MV-4-11 (cell line): ENCODE results near the gene MYO1A.
A peak's percentile ranks its signal among the peaks of the same experiment; 100 is the strongest.
"Not testable (repeated sequence)": the region's sequence is repeated elsewhere in the genome, so short reads cannot be mapped to it uniquely, and the experiment has no call there.

Experiments used
- DNase-seq: peaks from one replicate; lab custom pipeline; 2025; lab: John Stamatoyannopoulos, UW

Gene MYO1A

DNA sequence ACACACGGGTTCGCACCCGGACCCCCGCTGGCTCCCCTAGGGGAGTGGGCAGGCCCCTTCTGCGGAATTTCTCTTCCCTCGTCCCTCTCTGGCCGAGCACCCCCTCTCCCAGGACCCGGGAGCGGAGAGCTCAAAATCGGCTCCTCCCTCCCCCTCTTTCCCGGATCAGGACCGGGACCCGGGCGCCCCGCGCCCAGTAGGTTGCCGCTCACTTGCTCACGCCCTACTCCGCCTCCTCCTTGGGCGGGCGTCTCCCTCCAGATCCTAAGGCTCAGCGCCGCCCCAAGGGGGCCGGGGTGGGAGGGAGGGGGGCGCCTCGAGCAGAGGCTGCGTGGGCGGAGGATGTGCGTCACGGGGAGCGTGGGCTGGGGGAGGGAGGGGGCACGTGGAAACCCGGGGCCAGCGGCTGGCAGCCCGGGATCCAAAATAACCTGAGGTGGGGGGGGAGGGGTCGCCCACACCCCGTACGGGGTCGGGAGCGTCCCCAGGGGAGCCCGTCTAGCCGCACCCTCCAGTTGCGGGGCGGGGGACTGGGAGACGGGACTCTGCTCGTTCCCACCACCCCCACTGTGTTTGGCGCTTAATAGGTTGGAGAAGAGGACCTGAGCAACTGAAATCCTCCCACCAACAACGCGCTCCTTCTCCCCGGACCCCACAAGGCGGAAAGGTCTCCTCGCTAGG lies 37.2 kb upstream of the MYO1A start:
- DNase-seq, result peak; percentile 65

DNA sequence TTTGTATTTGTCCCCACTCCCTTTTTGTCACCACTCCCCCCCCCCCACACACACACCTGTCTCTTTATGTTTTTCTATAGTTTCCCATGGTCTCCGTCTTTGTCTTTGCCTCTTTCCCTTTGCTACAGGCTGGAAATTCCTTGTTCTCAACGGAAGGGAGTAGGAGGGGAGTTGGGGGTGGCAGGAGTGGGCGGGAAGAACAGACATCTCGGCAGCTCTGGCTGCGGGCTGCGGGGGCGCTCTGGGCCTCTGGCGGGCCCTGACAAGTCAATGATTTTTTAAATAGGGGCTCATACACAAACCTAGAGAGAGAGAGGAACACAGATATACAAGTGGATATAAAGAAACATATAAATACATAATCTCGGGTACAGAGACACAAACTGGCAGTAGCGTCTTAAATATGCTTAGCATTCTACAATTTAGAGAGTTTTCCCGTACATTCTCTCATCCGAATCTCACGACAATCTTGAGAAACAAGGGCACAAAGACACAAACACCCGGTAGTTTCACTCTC lies 36.6 kb upstream of the MYO1A start:
- peak; percentile 24 for DNase-seq

DNA sequence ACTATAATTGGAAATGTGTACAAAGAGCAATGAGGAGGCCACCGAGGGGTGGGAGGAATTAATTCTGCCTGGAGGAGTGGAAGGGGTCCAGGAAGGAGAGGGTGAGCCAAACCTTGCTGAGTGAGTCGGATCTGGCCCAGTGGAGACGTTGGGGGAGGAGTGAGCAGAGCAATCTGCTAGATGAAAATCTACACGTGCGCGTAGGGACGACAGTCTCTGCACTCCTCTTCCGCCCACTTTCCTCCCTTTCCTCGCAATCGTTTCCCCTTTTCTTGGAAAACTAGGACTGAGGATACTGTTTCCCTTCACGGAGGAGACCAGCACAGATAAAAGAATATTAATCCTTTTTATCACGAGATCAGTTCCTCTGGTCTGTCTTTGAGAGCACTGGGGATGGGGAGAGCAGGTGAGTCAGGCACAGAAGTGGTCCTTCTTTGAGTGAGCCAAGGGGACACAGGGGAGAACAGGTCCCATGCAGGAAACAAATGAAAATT lies 36.1 kb upstream of the MYO1A start:
- no peak for DNase-seq

DNA sequence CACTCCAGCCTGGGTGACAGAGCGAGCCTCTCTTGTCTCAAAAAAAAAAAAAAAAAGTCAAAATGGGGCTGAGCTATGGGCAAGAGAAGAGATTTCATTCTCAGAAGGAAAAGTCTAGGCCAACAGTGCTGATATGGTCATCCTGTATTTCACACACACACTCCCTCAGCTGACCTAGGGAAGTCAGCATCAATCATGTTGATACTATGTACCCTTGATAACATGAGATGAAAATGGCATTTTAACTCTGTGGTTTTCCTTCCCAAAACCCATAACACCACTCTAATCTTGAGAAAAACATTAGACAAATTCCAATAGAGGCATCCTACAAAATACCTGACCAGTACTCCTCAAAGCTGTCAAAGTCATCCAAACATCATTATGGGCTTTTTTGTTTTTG lies 30.9 kb upstream of the MYO1A start:
- no peak for DNase-seq

DNA sequence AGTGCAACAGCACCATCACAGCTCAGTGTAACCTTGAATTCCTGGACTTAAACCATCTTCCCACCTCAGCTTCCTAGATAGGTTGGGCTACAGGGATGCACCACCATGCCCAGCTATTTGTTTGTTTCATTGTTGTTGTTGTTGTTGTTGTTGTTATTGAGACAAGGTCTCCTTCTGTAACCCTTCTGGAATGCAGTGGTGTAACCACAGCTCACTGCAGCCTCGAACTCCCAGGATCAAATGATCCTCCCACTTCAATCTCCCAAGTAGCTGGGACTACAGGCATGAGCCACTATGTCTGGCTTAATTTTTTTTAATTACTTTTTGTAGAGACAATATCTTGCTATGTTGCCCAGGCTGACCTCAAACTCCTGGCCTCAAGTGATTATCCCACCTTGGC lies 29.9 kb upstream of the MYO1A start:
- no peak for DNase-seq

DNA sequence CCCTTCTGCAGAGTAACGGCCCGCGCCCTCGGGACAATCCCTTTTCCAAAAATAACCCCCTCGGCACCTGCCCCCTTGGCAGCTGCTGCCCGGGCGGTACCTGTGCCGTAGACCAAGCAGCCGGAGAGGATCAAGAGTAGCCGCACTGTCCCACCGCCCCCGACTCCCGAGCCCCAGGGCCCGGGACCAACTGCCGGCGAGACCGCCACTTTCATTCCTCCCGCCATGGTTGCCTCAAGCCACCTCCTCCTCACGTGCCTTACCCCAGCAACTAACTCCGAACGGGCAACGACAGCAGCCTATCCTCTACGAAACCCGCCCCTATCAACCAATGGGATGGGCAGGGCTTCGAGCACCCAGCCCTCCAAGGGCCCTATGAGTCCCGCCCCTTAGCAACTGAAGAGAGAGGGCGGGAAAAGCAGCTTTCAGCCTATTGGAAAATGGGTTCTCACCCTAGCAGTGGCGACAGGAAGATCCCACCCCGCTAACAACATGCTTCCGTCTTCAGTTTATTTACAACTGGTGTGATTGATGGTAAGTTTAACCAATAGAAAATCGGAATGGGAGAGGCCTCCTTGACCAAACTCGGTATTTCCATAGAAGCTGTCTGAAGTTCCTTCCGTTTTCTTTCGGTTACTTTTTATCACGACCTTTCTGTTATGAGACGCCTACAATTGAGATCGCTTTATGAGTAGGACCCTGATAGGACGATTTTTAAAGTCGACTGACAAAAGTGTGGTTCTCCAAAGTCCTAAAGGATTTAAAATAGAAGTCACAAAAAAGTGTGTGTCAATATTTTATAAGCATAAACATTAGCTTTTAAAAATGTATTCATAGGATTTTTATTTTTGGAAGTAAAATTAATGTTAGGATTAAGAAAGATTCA lies 28.8 kb upstream of the MYO1A start, which contains the start of gene NEMP1:
Gene NEMP1 (minus strand): TSS at position 273 of the 886 bp plus-strand sequence. CDS start 46 bp downstream, at position 227.
- peak; percentile 100 for DNase-seq

DNA sequence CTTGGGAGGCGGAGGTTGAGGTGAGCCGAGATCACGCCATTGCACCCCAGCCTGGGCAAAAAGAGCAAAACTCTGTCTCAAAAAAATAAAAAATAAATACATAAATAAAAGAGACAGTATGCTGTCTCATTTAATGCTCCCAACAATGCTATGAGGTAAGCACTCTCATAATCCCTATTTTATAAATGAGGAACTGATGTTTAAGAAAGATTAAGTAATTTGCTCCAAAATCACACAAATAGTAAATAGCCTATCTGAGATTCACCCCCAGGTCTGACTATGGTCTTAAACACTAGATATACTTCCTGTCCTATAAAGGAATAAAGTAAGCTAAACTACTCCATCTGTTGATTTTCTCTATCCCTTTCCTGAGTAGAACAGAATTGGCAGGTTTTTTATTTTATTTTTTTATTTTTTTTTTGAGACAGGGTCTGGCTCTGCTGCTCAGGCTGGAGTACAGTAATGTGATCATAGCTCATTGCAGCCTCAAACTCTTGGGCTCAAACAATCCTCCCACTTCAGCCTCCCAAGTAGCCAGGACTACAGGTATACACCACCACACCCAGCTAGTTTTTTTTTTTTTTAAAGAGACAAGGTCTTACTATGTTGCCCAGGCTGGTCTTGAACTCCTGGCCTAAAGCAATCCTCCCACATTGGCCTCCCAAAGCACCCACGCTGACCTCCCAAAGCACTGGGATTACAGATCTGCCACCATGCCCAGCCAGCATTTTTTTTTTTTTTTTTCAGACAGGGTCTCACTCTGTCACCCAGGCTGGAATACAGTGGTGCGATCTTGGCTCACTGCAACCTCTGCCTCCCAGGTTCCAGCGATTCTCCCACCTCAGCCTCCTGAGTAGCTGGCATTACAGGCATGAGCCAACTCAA lies 23.9 kb upstream of the MYO1A start:
- DNase-seq, result not testable (repeated sequence)

DNA sequence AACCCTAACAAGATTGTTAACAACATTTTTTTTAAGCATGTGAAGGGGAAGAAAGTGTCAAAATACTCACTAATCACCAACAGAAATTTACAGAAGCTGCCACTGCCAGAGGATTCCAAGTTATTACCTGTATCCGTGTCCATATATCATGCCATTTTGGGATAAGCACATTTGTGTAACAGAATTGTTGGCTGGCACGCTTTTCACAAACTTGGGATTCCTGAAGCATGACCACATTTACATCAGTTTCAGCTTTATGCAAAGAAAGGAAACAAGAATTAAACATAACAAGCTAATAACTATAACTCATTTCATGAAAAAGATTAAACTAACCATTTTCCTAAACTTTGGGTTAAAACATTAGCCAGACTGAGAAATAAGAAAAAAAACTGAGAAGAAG lies 22.7 kb upstream of the MYO1A start:
- no peak for DNase-seq

DNA sequence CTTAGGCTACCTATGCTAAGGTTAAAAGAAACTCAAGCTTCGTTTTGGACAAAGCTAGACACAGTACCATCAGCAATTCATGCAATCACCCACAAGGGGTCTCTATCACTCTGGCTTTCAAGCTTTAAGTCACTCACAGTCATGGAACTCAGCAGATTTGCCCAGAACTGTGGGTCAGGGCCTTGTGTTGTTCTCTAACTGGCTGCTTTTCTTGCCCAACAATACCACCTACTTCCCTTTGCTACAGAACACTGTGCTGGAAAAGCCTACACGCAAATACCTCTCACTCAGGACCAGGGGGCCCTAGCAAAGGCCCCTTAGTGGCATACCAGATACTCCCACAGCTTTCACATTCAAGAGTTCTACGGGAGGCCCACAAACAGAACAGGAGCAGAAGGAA lies 19.6 kb upstream of the MYO1A start:
- DNase-seq, result peak; percentile 95

DNA sequence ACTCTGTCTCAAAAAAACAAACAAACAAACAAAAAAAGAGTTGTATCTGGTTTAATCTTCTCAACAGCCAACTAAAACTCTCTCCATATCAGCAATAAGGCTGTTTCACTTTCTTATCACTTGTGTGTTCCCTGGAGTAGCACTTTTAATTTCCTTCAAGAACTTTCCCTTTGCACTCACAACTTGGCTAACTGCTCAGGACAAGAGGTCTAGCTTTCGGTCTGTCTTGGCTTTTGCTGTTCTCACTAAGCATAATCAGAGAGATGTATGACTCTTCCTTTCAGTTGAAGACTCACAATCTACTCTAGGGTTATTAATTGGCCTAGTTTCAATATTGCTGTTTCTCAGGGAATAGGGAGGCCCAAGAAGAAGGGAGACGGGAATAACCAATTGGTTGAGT lies 16.3 kb upstream of the MYO1A start:
- no peak for DNase-seq

DNA sequence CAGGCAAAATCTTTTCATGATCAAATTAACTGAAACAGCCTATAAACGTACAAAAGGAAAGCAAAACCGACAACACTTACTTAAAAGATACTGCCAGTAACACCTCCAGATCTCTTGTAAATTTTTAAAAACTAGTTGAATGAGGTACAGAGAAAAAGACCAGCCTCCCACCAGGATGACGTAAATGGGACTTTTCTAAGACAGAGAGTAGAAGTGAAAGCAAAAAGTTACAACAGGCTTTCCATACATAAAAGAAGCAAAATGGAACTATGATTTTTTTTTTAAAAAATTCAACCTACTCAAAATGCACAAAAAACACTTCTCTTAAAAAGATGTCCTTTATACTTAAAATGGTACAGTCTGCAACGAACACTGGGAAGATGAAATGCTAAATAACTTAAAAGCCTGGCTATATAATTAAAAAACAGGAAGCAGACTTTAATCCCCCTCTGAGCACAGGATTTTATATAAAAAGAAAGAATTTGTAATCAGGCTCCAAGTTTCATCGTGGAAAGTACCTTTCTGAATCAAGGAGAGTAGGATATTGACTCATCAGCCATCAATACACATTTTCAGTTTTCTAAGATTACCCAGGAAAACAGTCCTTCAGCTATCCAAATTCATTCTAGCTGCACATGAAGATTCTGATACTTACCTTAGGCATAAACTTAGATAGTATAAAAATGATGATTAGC lies 14.2 kb upstream of the MYO1A start:
- peak; percentile 60 for DNase-seq

DNA sequence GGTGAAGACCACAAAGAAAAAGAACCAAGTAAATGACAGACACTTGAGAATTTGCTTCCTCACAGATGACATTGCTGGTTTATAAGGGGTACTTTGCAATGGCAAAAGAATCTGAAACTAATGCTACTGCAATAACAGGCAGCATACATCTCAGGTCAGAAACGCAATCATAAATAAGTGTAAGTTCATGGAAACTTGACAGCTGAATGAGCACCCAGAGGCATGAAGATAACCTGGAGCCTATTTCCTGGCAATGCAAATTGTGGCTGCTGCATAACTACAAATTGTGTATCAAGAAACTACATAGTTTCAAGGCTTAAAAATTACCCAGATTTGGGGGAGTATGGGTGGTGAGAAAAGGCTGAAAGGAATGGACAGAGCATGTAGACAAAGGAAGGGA lies 8.5 kb upstream of the MYO1A start:
- DNase-seq, result no peak

DNA sequence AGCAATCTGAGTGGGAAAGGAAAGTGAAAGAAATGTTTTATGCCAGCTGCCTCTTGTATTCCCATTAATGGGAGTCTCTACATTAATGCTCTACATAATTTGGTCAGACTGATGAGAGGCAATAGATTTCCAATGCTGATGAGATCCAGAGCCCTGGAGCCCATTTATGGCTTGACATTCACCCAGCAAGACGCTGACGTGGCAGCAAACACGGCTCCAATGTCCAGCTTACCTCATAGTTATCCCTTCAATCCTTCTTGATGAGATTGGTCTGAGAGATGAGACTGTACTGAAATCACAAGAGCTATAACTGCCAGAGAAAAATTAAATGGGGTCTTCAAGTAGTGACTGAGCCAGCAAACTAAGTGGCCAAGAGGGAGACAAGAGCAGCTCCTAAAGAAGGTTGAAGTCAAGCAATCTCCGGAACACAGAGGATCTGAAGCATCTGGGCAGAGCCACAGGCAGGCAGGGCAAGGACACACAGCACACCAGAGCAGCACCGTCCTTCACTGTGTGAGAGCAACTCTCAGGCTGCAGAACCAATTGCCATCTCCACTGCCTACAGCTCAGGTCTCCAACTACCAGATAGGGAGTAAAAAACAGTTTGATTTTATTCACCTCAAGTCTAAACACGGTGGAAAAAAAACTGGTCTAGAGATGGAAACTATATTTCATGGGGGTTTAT lies 7.3 kb upstream of the MYO1A start:
- DNase-seq, result no peak

DNA sequence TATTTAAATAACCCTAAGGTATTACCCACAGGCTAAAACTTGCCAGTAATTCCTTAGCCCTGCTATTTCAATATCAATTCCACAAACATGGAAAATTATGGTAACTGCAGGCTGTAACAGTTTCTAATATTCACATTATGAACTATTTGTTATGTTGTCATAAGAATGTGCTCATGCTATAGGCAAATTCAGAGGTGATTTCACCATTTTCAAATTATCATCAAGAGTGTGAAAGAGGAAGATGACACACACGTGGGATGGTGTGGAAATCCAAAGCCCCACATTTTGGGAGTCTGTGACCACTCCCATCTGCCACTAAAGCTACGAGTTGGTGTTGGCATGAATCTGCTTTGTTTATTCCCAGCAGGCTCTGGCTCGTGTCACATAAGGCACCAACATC lies 5.9 kb upstream of the MYO1A start:
- DNase-seq, result peak; percentile 93

DNA sequence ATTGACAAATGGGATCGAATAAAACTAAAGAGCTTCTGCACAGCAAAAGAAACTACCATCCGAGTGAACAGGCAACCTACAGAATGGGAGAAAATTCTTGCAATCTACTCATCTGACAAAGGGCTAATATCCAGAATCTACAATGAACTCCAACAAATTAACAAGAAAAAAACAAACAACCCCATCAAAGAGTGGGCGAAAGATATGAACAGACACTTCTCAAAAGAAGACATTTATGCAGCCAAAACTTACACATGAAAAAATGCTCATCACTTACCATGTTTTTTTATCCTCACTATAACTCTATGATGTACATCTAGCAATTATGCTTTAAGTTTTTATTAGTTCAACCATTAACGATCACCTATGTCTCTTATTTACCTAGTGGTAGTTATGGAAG lies 4.0 kb upstream of the MYO1A start:
- not testable (repeated sequence) for DNase-seq

DNA sequence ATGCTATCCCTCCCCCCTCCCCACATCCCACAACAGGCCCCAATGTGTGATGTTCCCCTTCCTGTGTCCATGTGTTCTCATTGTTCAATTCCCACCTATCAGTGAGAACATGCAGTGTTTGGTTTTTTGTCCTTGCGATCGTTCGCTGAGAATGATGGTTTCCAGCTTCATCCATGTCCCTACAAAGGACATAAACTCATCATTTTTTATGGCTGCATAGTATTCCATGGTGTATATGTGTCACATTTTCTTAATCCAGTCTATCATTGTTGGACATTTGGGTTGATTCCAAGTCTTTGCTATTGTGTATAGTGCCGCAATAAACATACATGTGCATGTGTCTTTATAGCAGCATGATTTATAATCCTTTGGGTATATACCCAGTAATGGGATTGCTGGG lies 3.2 kb upstream of the MYO1A start:
- DNase-seq, result not testable (repeated sequence)

DNA sequence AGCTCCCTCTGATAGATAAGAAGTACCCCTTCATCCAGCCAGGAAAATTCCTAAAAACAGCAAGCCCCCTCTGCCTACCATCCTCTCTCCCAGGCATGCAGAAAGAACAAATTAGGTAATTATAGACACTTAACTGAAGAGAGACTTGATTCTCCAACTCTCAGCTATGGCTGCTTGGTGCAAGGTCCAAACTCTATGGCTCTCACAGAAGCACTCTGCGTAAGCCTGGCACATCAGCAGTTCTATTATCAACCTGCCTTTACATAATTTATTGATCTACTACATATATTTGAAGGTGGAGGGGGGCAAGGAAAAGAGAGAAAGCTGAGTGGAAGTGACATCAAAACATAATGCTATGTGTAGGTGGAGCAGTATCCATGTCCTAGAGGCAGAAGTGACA lies 1.1 kb upstream of the MYO1A start:
- no peak for DNase-seq

DNA sequence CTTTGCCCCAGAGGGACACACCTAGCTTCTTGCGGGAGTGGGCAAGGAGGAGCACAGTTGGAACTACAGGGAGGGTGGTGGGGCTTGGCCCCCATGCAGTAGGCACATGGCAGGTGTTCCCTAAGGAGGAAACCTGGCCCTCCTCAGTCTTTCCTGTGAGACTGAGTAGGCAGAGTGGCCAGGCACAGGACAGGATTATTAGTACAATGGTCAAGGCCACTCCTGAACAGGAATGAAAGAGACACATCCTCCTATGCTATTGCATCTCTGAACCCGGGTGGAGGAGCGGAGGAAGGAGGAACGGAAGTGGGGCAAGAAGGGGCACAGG lies 846 bp downstream of the MYO1A start:
- no peak for DNase-seq

DNA sequence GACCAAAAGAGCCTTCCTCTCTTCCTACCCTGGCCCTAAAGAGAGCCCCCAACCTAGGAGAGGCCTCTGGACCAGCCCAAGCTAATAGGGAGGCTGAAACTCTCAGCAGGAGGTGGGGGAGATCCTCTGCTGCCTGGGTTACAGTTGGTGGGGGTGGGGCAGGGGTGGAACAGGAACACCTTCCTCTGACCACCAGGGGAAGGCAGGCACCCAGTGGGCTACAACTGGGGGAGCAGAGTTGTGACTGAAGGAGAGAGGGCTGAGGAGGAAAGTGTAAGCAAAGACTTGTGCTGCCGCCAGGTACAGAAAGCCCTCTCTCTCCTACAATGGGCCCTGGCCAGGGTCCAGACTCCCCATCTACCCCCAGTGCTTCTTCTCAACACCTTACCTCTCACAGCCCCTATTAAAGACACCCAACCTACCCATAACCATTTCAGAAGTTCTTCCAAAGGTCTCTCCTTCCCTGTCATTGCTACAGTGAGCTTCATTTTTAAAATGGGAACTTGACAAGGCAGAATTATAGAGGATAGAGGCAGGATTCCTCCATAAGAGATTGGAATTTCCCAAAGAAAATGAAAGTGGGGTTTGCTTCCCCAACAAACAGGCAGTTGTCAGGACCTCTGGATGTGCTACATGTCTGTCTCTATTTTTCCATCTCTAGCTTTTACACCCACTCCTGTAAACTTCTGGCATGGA lies 1.4 kb downstream of the MYO1A start:
- no peak for DNase-seq

DNA sequence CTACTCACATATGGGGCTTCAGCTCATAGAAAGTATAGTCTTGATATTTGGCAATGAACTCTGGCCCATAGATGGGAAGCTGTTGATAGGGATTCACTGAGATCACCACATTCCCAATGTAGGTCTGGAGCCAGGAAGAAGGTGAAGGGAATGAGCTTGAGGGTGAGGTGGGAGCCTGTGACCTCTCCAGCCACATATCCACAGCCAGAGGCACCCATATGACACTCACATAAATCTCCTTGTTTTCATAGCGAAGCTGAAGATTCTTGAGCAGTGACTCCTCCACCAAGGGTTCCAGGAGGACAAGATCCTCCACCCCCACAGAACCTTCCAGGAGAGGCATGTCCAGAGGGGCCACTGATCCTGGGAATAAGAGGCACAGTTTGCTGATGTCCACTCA lies 1.9 kb downstream of the MYO1A start:
- DNase-seq, result no peak
